Spleen (tissue), 11 donors: ENCODE data around the gene POU2AF2. TPM values are rescaled to one million over a fixed set of nuclear protein-coding genes. Genes with fewer than 3 reads are reported as not detected.

Experiments
- DNase-seq: peaks from one replicate; pipeline ENCODE4 v3.0.0-alpha.2; 2020
- H3K27ac ChIP-seq, 8 donors: fragments of 200-600 bp; sonication (generic) in 7 of 8; 1 replicate in 4 of 8; 2 replicates in 4 of 8; pipeline versions ENCODE4 v1.5.0 to v1.8.0; 2016 to 2021; ENCODE audit warnings: inconsistent platforms in 4 of 8, mild to moderate bottlenecking in 4 of 8, moderate library complexity in 1 of 8
- H3K27me3 ChIP-seq, 7 donors: fragments of 200-600 bp; sonication (generic) in 6 of 7; replicated peaks in 1 of 7; 1 replicate in 4 of 7; 2 replicates in 3 of 7; pipeline versions ENCODE4 v1.5.0 to v1.8.0; 2016 to 2021; ENCODE audit warnings: inconsistent platforms in 3 of 7, mild to moderate bottlenecking in 1 of 7
- H3K36me3 ChIP-seq, 6 donors: fragments of 200-600 bp; sonication (generic) in 5 of 6; 1 replicate in 4 of 6; 2 replicates in 2 of 6; pipeline versions ENCODE4 v1.5.0 to v1.8.0; 2016 to 2021; ENCODE audit warnings: inconsistent platforms in 2 of 6
- H3K4me1 ChIP-seq, 6 donors: fragments of 200-600 bp; sonication (generic) in 5 of 6; 1 replicate in 3 of 6; 2 replicates in 3 of 6; pipeline versions ENCODE4 v1.5.0 to v1.8.0; 2016 to 2021; ENCODE audit warnings: inconsistent platforms in 3 of 6
- H3K4me3 ChIP-seq, 8 donors: fragments of 200-600 bp; sonication (generic) in 7 of 8; 1 replicate in 4 of 8; 2 replicates in 4 of 8; pipeline versions ENCODE4 v1.5.0 to v1.8.0; 2016 to 2021; ENCODE audit warnings: inconsistent platforms in 4 of 8, mild to moderate bottlenecking in 4 of 8, moderate library complexity in 2 of 8
- H3K9me3 ChIP-seq, 8 donors: fragments of 200-600 bp; sonication (generic) in 7 of 8; 1 replicate in 4 of 8; 2 replicates in 4 of 8; pipeline versions ENCODE4 v1.5.0 to v1.8.0; 2016 to 2021; ENCODE audit warnings: inconsistent platforms in 4 of 8
- POLR2A ChIP-seq, 3 donors: fragments of 450-650 bp; IDR thresholded peaks; one replicate each; pipeline ENCODE4 v1.5.1; 2017; ENCODE audit warnings: antibody characterized with exemption in 3 of 3, mild to moderate bottlenecking in 1 of 3
- POLR2AphosphoS5 ChIP-seq, 3 donors: sonication (generic); formaldehyde crosslinking; IDR thresholded peaks; one replicate each; pipeline ENCODE4 v1.5.1; 2017; ENCODE audit warnings: antibody characterized with exemption in 3 of 3
- WGBS, 5 donors: extraction: QIAGEN DNeasy Blood & Tissue Kit in 3 of 5; methylation state at CpG; one replicate each; pipeline versions ENCODE4 v1.1.5 to v1.1.7; 2013 to 2018; 5-methylcytosine and 5-hydroxymethylcytosine counted together
- intact Hi-C: fragments of 100-400 bp; cut with DNase I; formaldehyde crosslinking; loops from one replicate; pipeline ENCODE4 v1.15.0; 2023; ENCODE audit warnings: low total_unique reads
- polyA plus RNA-seq, 3 donors: library from polyadenylated mRNA; stranded (reverse); fragments of 200-250 nt; gene quantifications; one replicate each; pipeline ENCODE4 v1.2.1, GENCODE V29; 2013
- total RNA-seq, 7 donors: library from RNA; depleted of rRNA in 3 of 7; stranded (reverse); fragments of >200 nt in 3 of 7; fragmentation: NEBNext Ultra II Directional in 4 of 7; extraction: Animal tissue kit (Norgen Biotek cat#: 25700) in 4 of 7; gene quantifications; one replicate each; pipeline versions ENCODE4 v1.1.0 to v1.2.1, GENCODE V29; 2016 to 2021
- TF ChIP-seq, protein P1 (sequence below), 11 experiments: fragments of 200-600 bp in 7 of 11; fragments of 450-650 bp in 4 of 11; sonication (generic) in 4 of 11; IDR thresholded peaks in 8 of 11; conservative IDR thresholded peaks in 3 of 11; 1 replicate in 7 of 11; 2 replicates in 4 of 11; pipeline versions ENCODE4 v1.4.0 to v1.8.0; 2016 to 2021; ENCODE audit warnings: antibody characterized with exemption in 11 of 11, inconsistent platforms in 4 of 11, mild to moderate bottlenecking in 1 of 11
- donor health status: healthy with polysubstance abuse.
- donor health status: DM: no; HTN: no; CAD: no; lungs with moderate emphysema.
- donor health status: DM: no; HTN: no; CAD: no.
- donor health status: Bipolar disorder and iron deficiency.
- donor health status: healthy.
- donor health status: DM: no; HTN: no; CAD: no.
- donor health status: DM: yes; HTN: yes; CAD: no.

The POU2AF2 gene
- total and polyA plus RNA-seq, 10 donors: not detected

DNA sequence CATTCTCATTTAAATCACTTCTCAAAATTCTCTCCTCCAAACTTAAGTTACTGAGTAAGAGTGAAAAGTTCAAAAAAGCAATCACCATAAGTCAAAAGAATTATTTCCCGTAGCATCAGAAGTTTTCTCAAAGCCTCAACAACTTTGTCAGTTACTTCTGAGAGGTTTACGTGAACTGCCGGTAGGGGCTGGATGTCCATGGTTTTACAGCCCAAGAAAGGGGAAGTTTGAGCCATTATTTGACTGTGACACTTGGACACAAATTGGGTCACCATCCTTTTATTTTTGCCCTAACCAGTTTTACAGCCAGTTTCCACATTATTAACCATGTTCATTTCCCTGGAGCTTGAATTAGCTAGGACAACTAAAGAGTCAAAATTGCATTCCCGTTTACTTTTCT is 60.4 kb downstream of the POU2AF2 start:
- TF ChIP-seq POLR2AphosphoS5 (IDR thresholded peaks at IDR 0.05): no peak
- TF ChIP-seq POLR2A (IDR thresholded peaks at IDR 0.05): no peak
- TF ChIP-seq, protein P1, sequence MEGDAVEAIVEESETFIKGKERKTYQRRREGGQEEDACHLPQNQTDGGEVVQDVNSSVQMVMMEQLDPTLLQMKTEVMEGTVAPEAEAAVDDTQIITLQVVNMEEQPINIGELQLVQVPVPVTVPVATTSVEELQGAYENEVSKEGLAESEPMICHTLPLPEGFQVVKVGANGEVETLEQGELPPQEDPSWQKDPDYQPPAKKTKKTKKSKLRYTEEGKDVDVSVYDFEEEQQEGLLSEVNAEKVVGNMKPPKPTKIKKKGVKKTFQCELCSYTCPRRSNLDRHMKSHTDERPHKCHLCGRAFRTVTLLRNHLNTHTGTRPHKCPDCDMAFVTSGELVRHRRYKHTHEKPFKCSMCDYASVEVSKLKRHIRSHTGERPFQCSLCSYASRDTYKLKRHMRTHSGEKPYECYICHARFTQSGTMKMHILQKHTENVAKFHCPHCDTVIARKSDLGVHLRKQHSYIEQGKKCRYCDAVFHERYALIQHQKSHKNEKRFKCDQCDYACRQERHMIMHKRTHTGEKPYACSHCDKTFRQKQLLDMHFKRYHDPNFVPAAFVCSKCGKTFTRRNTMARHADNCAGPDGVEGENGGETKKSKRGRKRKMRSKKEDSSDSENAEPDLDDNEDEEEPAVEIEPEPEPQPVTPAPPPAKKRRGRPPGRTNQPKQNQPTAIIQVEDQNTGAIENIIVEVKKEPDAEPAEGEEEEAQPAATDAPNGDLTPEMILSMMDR (IDR thresholded peaks at IDR 0.05 in 8 of 11, conservative IDR thresholded peaks at IDR 0.05 in 3 of 11): no peak
- Histone ChIP-seq H3K36me3 (no peaks in the 10 kb centered on the region), H3K27ac (no peak overlapping the region), H3K4me1 (no peaks in the 10 kb centered on the region), H3K9me3 (no peaks in the 10 kb centered on the region), H3K27me3 (peaks cover 0 to 7% (median 0%) of the 10 kb centered on the region in 7 donors), H3K4me3 (no peak overlapping the region)
- intact Hi-C loops: no loop called here
- no peak for DNase-seq
- 68 to 78% (median 70%) methylated on average over 4 of the region's 4 CpGs for WGBS, 5 donors

DNA sequence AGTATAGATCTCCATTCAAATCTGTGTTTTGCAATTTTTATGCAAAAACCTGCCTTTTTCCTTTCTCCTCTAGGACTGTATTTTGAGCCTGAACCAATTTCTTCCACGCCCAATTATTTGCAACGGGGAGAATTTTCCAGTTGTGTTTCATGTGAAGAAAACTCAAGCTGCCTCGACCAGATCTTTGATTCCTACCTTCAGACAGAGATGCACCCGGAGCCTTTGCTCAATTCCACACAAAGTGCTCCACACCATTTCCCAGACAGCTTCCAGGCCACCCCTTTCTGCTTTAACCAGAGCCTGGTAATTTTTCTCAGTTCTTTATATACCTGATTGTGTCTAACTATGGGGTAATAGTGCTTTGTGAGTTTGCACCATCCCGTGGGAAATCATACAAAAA is 60.8 kb downstream of the POU2AF2 start:
- no peak overlapping the region for H3K27ac ChIP-seq
- H3K4me3 ChIP-seq: no peak overlapping the region
- 78 to 93% (median 84%) methylated on average over 5 of the region's 5 CpGs for WGBS, 5 donors
- TF ChIP-seq, protein P1 (IDR thresholded peaks at IDR 0.05 in 8 of 11, conservative IDR thresholded peaks at IDR 0.05 in 3 of 11): no peak
- TF ChIP-seq POLR2AphosphoS5 (IDR thresholded peaks at IDR 0.05) (no peak), POLR2A (IDR thresholded peaks at IDR 0.05) (no peak)
- peaks cover 0 to 7% (median 0%) of the 10 kb centered on the region in 7 donors for H3K27me3 ChIP-seq
- intact Hi-C loops: no loop called here
- no peaks in the 10 kb centered on the region for H3K9me3 ChIP-seq
- H3K4me1 ChIP-seq: no peaks in the 10 kb centered on the region
- DNase-seq: no peak
- H3K36me3 ChIP-seq: no peaks in the 10 kb centered on the region

DNA sequence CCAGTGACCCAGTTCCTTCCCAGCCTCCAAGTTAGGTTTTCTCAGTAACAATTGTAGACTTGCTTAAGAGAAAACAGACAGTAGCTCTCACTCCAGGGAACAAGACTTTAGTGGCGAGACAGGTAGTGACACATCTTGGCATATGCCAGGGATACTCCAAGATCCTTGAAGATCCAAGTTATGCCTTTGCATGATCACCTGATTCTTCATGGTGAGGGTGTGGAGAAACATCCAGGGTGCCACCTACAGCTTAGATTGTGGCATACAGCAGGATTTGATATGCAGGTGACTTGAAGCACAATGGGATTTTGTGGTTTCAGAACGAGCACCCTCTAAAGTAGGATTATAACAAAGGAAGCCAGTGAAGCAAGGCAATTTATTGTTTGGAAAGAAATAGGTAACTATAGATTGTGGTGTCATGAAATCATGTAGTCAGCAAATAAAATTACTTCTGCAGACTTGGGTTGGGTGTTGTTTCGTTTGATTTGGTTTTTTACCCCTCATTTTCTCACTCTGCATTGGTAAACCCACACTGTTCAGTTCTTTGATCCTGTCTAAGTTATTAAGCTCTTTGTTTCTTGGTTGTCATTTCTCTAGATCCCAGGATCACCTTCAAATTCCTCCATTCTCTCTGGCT is 62.1 kb downstream of the POU2AF2 start:
- intact Hi-C loops: no loop called here
- Histone ChIP-seq H3K9me3 (no peaks in the 10 kb centered on the region), H3K36me3 (no peaks in the 10 kb centered on the region), H3K27me3 (peaks cover 0 to 7% (median 0%) of the 10 kb centered on the region in 7 donors), H3K4me1 (no peaks in the 10 kb centered on the region), H3K4me3 (no peak overlapping the region), H3K27ac (no peak overlapping the region)
- DNase-seq: no peak
- TF ChIP-seq POLR2A (IDR thresholded peaks at IDR 0.05) (no peak), POLR2AphosphoS5 (IDR thresholded peaks at IDR 0.05) (no peak)
- TF ChIP-seq, protein P1 (IDR thresholded peaks at IDR 0.05 in 8 of 11, conservative IDR thresholded peaks at IDR 0.05 in 3 of 11): no peak
- 70 to 75% (median 73%) methylated on average over 3 of the region's 3 CpGs for WGBS, 5 donors

DNA sequence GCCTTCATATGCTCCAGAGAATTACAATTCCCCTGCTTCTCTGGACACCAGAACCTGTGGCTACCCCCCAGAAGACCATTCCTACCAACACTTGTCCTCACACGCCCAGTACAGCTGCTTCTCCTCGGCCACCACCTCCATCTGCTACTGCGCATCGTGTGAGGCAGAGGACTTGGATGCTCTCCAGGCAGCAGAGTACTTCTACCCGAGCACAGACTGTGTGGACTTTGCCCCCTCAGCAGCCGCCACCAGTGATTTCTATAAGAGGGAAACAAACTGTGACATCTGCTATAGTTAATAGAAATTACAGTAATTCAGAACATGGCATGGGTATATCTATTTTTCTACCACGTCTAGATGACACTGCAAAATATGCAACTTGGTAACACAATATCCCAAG is 62.6 kb downstream of the POU2AF2 start:
- WGBS, 5 donors: 76 to 82% (median 77%) methylated on average over 7 of the region's 7 CpGs
- H3K9me3 ChIP-seq: no peaks in the 10 kb centered on the region
- intact Hi-C loops: no loop called here
- H3K27ac ChIP-seq: no peak overlapping the region
- no peaks in the 10 kb centered on the region for H3K4me1 ChIP-seq
- H3K4me3 ChIP-seq: no peak overlapping the region
- TF ChIP-seq, protein P1 (IDR thresholded peaks at IDR 0.05 in 8 of 11, conservative IDR thresholded peaks at IDR 0.05 in 3 of 11): no peak
- TF ChIP-seq POLR2A (IDR thresholded peaks at IDR 0.05) (no peak), POLR2AphosphoS5 (IDR thresholded peaks at IDR 0.05) (no peak)
- no peak for DNase-seq
- peaks cover 0 to 7% (median 0%) of the 10 kb centered on the region in 7 donors for H3K27me3 ChIP-seq
- H3K36me3 ChIP-seq: no peaks in the 10 kb centered on the region
